GM19397 (cell line): ENCODE results near the gene TMEM229A.
"Not testable (repeated sequence)": the region's sequence is repeated elsewhere in the genome, so short reads cannot be mapped to it uniquely, and the experiment has no call there.

Experiments used
- ATAC-seq: cut with Tn5 transposase; IDR thresholded peaks from one replicate; pipeline ENCODE4 v1.9.1; 2021; ENCODE audit warnings: mild to moderate bottlenecking, moderate library complexity; ENCODE audit not compliant: unreplicated experiment

TMEM229A gene

GRCh38 chr7:124032369-124033094 lies at the start of gene TMEM229A:
Gene TMEM229A (minus strand): TSS chr7:124033067. CDS start chr7:124033003, 64 bp downstream.
- peak; percentile 45 for ATAC-seq

GRCh38 chr7:124082234-124082633 lies 49.4 kb upstream of the TMEM229A start:
- not testable (repeated sequence) for ATAC-seq

GRCh38 chr7:124077546-124077945 lies 44.7 kb upstream of the TMEM229A start:
- ATAC-seq: no peak

- no peak for ATAC-seq
These were observed 44.0 kb upstream of the TMEM229A start for GRCh38 chr7:124076841-124077240.

- no peak for ATAC-seq
These were observed 41.1 kb upstream of the TMEM229A start for GRCh38 chr7:124074007-124074406.

GRCh38 chr7:124073310-124073645 lies 40.4 kb upstream of the TMEM229A start:
- no peak for ATAC-seq

GRCh38 chr7:124072603-124073309 lies 39.9 kb upstream of the TMEM229A start:
- no peak for ATAC-seq

GRCh38 chr7:124071843-124072242 lies 39.0 kb upstream of the TMEM229A start:
- no peak for ATAC-seq

- ATAC-seq: no peak
These were observed 29.3 kb upstream of the TMEM229A start for GRCh38 chr7:124062171-124062570.

- ATAC-seq: no peak
These were observed 27.7 kb upstream of the TMEM229A start for GRCh38 chr7:124060528-124060927.

- peak; percentile 97 for ATAC-seq
These were observed 26.5 kb upstream of the TMEM229A start for GRCh38 chr7:124059375-124059774.

- ATAC-seq: no peak
These were observed 25.6 kb upstream of the TMEM229A start for GRCh38 chr7:124058515-124058914.

- no peak for ATAC-seq
These were observed 25.0 kb upstream of the TMEM229A start for GRCh38 chr7:124057872-124058271.

- ATAC-seq: no peak
These were observed 23.4 kb upstream of the TMEM229A start for GRCh38 chr7:124056234-124056633.

- no peak for ATAC-seq
These were observed 19.0 kb upstream of the TMEM229A start for GRCh38 chr7:124051681-124052377.

- no peak for ATAC-seq
These were observed 10.0 kb upstream of the TMEM229A start for GRCh38 chr7:124042826-124043225.

GRCh38 chr7:124041439-124041838 lies 8.6 kb upstream of the TMEM229A start:
- no peak for ATAC-seq

- not testable (repeated sequence) for ATAC-seq
These were observed 5.0 kb upstream of the TMEM229A start for GRCh38 chr7:124037902-124038301.

GRCh38 chr7:124035706-124036105 lies 2.8 kb upstream of the TMEM229A start:
- ATAC-seq: no peak

- no peak for ATAC-seq
These were observed 1.9 kb upstream of the TMEM229A start for GRCh38 chr7:124034754-124035100.

GRCh38 chr7:124033807-124034753 lies 1.2 kb upstream of the TMEM229A start:
- no peak for ATAC-seq
